ENCODE results near the gene FNDC8.

DNA sequence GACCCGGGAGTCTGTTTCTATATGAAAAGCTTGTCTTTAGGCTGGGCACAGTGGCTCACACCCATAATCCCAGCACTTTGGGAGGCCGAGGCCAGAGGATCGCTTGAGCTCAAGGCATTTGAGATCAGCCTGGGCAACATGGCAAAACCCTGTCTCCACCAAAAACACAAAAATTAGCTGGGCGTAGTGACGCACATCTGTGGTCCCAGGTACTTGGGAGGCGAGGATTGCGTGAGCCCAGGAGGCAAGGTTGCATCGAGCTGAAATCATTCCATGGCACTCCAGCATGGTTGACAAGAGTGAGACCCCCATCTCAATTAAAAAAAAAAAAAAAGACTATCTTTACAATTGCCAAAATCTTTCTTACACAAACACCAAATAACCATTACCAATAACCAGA, 35.3 kb upstream of the FNDC8 start:
- TF ChIP-seq, protein P1, sequence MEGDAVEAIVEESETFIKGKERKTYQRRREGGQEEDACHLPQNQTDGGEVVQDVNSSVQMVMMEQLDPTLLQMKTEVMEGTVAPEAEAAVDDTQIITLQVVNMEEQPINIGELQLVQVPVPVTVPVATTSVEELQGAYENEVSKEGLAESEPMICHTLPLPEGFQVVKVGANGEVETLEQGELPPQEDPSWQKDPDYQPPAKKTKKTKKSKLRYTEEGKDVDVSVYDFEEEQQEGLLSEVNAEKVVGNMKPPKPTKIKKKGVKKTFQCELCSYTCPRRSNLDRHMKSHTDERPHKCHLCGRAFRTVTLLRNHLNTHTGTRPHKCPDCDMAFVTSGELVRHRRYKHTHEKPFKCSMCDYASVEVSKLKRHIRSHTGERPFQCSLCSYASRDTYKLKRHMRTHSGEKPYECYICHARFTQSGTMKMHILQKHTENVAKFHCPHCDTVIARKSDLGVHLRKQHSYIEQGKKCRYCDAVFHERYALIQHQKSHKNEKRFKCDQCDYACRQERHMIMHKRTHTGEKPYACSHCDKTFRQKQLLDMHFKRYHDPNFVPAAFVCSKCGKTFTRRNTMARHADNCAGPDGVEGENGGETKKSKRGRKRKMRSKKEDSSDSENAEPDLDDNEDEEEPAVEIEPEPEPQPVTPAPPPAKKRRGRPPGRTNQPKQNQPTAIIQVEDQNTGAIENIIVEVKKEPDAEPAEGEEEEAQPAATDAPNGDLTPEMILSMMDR (IDR thresholded peaks at IDR 0.05), result no peak
- TF ChIP-seq EZH2 (IDR thresholded peaks at IDR 0.05; ENCODE audit: borderline replicate concordance, insufficient read depth, low read depth, low read length, poor library complexity, severe bottlenecking), result no peak
